Brain microvascular endothelial cell (primary cell): Measurements from ENCODE around the gene MGMT.

Source experiments
- DNase-seq: peaks from one replicate; pipeline ENCODE4 v3.0.0-alpha.2; 2020
- H3K27ac ChIP-seq: fragments of 250-450 bp; sonication (Bioruptor Pico); 2 replicates; pipeline ENCODE4 v1.5.1; 2020; ENCODE audit warnings: mild to moderate bottlenecking, moderate library complexity
- H3K27me3 ChIP-seq: fragments of 250-450 bp; sonication (Bioruptor Pico); replicated peaks from 2 replicates; pipeline ENCODE4 v1.5.1; 2020; ENCODE audit warnings: mild to moderate bottlenecking
- H3K36me3 ChIP-seq: fragments of 250-450 bp; sonication (Bioruptor Pico); replicated peaks from 2 replicates; pipeline ENCODE4 v1.5.1; 2020; ENCODE audit warnings: mild to moderate bottlenecking
- H3K4me3 ChIP-seq: 2 replicates; pipeline ENCODE4 v1.5.1; 2011; ENCODE audit warnings: low read depth, mild to moderate bottlenecking, control low read depth, low read length, moderate library complexity
- CTCF ChIP-seq: IDR thresholded peaks from 2 replicates; pipeline ENCODE4 v1.5.1; 2011; ENCODE audit warnings: low read depth, mild to moderate bottlenecking, moderate library complexity, low read length, control low read depth, inconsistent platforms; ENCODE audit errors: missing control alignments
- in situ Hi-C: cut with HindIII; loops from 2 replicates; pipeline ENCODE4 v1.10.0; 2017; ENCODE audit warnings: low sequenced_read_pairs, low pct_ligation_motif_present

Gene MGMT

GRCh38 chr10:129792141-129792540 is 325.1 kb downstream of the MGMT start:
- in situ Hi-C loops: no loop called here
- TF ChIP-seq CTCF: no peak
- DNase-seq: no peak

GRCh38 chr10:129792864-129793263 is 325.8 kb downstream of the MGMT start:
- H3K36me3 ChIP-seq: no peaks in the 10 kb centered on the region
- in situ Hi-C loops: no loop called here
- no peak overlapping the region for H3K4me3 ChIP-seq
- H3K27ac ChIP-seq: no peak overlapping the region
- no peak for DNase-seq
- H3K27me3 ChIP-seq: no peaks in the 10 kb centered on the region
- no peak for TF ChIP-seq CTCF

More at GRCh38 chr10:129792141-129792540, 325.1 kb downstream of the MGMT start:
- no peaks in the 10 kb centered on the region for H3K27me3 ChIP-seq
- no peaks in the 10 kb centered on the region for H3K36me3 ChIP-seq
- no peak overlapping the region for H3K4me3 ChIP-seq
- no peak overlapping the region for H3K27ac ChIP-seq

GRCh38 chr10:129793479-129793878 is 326.4 kb downstream of the MGMT start:
- Histone ChIP-seq H3K36me3 (no peaks in the 10 kb centered on the region), H3K4me3 (no peak overlapping the region), H3K27me3 (no peaks in the 10 kb centered on the region), H3K27ac (no peak overlapping the region)
- TF ChIP-seq CTCF: no peak
- in situ Hi-C loops: no loop called here
- no peak for DNase-seq

- in situ Hi-C loops: no loop called here
- Histone ChIP-seq H3K36me3 (no peaks in the 10 kb centered on the region), H3K4me3 (no peak overlapping the region), H3K27me3 (no peaks in the 10 kb centered on the region), H3K27ac (no peak overlapping the region)
- no peak for DNase-seq
- TF ChIP-seq CTCF: no peak
Measured at GRCh38 chr10:129793996-129794395, 327.0 kb downstream of the MGMT start.

GRCh38 chr10:129796710-129797420 is 329.8 kb downstream of the MGMT start:
- DNase-seq: no peak
- no peak for TF ChIP-seq CTCF
- in situ Hi-C loops: no loop called here
- H3K27me3 ChIP-seq: no peaks in the 10 kb centered on the region
- no peaks in the 10 kb centered on the region for H3K36me3 ChIP-seq
- no peak overlapping the region for H3K27ac ChIP-seq
- H3K4me3 ChIP-seq: no peak overlapping the region

- H3K4me3 ChIP-seq: no peak overlapping the region
- no peak overlapping the region for H3K27ac ChIP-seq
- DNase-seq: no peak
- no peak for TF ChIP-seq CTCF
- in situ Hi-C loops: no loop called here
- no peaks in the 10 kb centered on the region for H3K36me3 ChIP-seq
- no peaks in the 10 kb centered on the region for H3K27me3 ChIP-seq
Measured at GRCh38 chr10:129799942-129800341, 332.9 kb downstream of the MGMT start.
